ENCODE measurements around the gene NDUFA11. TPM values are rescaled to one million over a fixed set of nuclear protein-coding genes. Genes with fewer than 3 reads are reported as not detected.

NDUFA11 gene
- total RNA-seq, 3 donors from 2014 or later (not counting 1 experiment from before 2014, with no cell fraction given) = 111 to 115 (median 113) TPM

DNA sequence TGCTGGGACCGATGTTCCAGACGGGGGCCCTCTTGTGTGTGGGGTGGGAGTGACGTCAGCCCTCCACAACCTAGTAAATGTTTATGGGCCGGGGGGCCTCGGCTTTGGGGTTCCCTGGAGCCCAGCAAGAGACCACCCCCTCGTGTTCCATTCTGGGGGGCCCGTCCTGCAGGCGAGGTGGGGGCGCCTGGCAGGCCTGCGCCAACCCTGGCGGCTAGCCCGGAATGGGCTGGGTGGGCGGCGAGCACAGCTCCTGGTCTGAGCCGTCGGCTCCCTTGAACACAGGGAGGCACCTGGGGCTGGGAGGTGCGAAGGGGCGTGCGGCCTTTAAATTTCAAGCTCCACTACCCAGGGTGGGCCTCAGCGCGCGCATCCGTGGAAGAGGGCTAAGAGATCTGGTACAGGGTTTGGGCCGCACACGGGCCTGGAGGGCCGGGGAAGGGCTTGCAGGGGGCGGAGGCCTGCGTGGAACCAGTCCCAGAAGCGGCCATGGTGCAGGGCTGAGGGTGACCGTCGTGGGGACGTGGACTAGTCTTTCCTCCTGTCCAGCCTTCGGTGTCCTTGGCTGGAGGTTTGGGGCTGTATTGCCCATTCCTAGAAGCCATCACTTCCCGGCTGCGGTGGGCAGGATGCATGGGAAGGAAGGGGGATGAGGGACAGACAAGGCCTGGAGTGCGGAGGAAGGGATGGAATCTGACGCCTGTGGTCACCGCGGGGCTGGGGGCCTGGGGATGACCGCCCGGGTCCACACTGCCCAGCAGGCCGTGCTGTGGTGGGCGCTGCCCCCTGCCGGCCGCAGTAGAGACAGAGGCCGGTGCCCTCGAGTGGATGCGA is 11.4 kb downstream of the NDUFA11 start:
- Histone ChIP-seq H3K4me3 (ENCODE audit: low read length) (no peak overlapping the region), H3K4me1 (ENCODE audit: control insufficient read depth, insufficient read depth, low read length) (no peaks in the 10 kb centered on the region), H3K36me3 (ENCODE audit: control insufficient read depth, insufficient read depth, low read length) (peaks cover 24% of the 10 kb centered on the region), H3K9me3 (ENCODE audit: control insufficient read depth, insufficient read depth, low read length) (no peaks in the 10 kb centered on the region), H3K27ac (ENCODE audit: low read length) (no peak overlapping the region), H3K27me3 (ENCODE audit: control insufficient read depth, insufficient read depth, low read length) (no peaks in the 10 kb centered on the region)
- no peaks in the 10 kb centered on the region for H3K36me3 Mint-ChIP-seq
- ATAC-seq (peak; percentile 23 to 76 (median 67)), DNase-seq (peak in 1 of 2 donors; percentile 39)
- peak overlapping the region in 1 of 2 donors; percentile 58 for H3K27ac Mint-ChIP-seq
- intact Hi-C loops (cut with micrococcal nuclease) = loop anchor here (2.0 kb wide), 1 partner anchor 87 kb away; the partner anchor contains the start of gene NRTN
- 18% methylated on average over 47 of the region's 48 CpGs for WGBS (ENCODE audit: insufficient coverage)
- peaks cover 0 to 7% of the 10 kb centered on the region in 2 donors for H3K4me1 Mint-ChIP-seq
- H3K27me3 Mint-ChIP-seq (ENCODE audit: low read depth in 2 of 2) = peaks cover 0 to 3% of the 10 kb centered on the region in 2 donors
- H3K4me3 Mint-ChIP-seq = no peak overlapping the region
- TF ChIP-seq, protein P1, sequence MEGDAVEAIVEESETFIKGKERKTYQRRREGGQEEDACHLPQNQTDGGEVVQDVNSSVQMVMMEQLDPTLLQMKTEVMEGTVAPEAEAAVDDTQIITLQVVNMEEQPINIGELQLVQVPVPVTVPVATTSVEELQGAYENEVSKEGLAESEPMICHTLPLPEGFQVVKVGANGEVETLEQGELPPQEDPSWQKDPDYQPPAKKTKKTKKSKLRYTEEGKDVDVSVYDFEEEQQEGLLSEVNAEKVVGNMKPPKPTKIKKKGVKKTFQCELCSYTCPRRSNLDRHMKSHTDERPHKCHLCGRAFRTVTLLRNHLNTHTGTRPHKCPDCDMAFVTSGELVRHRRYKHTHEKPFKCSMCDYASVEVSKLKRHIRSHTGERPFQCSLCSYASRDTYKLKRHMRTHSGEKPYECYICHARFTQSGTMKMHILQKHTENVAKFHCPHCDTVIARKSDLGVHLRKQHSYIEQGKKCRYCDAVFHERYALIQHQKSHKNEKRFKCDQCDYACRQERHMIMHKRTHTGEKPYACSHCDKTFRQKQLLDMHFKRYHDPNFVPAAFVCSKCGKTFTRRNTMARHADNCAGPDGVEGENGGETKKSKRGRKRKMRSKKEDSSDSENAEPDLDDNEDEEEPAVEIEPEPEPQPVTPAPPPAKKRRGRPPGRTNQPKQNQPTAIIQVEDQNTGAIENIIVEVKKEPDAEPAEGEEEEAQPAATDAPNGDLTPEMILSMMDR (IDR thresholded peaks at IDR 0.05) = peak; percentile 52
- no peaks in the 10 kb centered on the region for H3K9me3 Mint-ChIP-seq

DNA sequence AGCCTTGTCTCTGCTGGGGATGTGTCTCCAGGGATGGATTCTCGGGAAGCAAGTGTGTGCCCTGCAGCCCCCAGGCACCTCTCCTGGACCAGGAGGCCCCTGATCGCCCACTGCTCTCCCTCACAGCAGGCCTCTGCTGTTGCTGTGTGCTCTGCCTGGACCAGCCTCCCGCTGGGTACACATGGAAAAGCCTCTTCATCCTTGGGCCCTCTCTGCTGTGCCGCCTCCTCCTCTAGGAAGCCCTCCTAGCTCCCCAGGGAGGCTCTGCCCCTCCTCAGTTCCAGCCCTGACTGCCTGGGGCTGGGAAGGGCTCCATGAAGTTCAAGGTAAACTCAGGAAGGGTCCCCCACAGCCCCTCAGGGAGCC is 12.0 kb downstream of the NDUFA11 start:
- H3K4me3 Mint-ChIP-seq = no peak overlapping the region
- DNase-seq (no peak), ATAC-seq (no peak)
- TF ChIP-seq, protein P1 (IDR thresholded peaks at IDR 0.05) = no peak
- no peaks in the 10 kb centered on the region for H3K36me3 Mint-ChIP-seq
- H3K4me3 ChIP-seq (ENCODE audit: low read length) = no peak overlapping the region
- H3K4me1 ChIP-seq (ENCODE audit: control insufficient read depth, insufficient read depth, low read length) = no peaks in the 10 kb centered on the region
- no peaks in the 10 kb centered on the region for H3K9me3 ChIP-seq (ENCODE audit: control insufficient read depth, insufficient read depth, low read length)
- peaks cover 18% of the 10 kb centered on the region for H3K36me3 ChIP-seq (ENCODE audit: control insufficient read depth, insufficient read depth, low read length)
- intact Hi-C loops (cut with micrococcal nuclease) = no loop called here
- WGBS (ENCODE audit: insufficient coverage) = 67% methylated on average over 4 of the region's 4 CpGs
- H3K9me3 Mint-ChIP-seq = no peaks in the 10 kb centered on the region
- no peaks in the 10 kb centered on the region for H3K27me3 ChIP-seq (ENCODE audit: control insufficient read depth, insufficient read depth, low read length)
- H3K27me3 Mint-ChIP-seq (ENCODE audit: low read depth in 2 of 2) = peaks cover 0 to 3% of the 10 kb centered on the region in 2 donors
- H3K27ac Mint-ChIP-seq = no peak overlapping the region
- peaks cover 0 to 7% of the 10 kb centered on the region in 2 donors for H3K4me1 Mint-ChIP-seq
- H3K27ac ChIP-seq (ENCODE audit: low read length) = no peak overlapping the region

DNA sequence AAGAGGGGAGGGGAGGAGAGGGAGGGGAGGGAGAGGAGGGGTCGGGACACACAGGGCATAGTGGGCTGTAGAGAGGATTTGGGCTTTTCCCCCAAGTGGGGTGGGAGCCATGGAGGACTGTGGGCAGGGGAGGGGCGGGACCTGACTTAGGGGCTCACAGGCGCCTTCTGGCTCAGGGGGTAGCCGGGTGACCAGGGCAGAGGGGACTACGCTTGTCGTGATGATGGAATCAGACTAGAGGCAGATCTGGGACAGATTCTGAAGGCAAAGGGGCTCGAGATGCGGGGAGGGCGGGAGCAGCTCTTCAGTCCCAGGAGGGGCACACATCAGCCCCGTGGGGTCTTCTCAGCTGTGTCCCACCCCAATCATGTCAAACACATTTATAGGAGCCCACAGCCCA is 13.5 kb downstream of the NDUFA11 start:
- no peak overlapping the region for H3K27ac ChIP-seq (ENCODE audit: low read length)
- Mint-ChIP-seq H3K4me3 (no peak overlapping the region), H3K27me3 (ENCODE audit: low read depth in 2 of 2) (peaks cover 0 to 6% of the 10 kb centered on the region in 2 donors), H3K4me1 (peaks cover 0 to 7% of the 10 kb centered on the region in 2 donors), H3K9me3 (no peaks in the 10 kb centered on the region), H3K27ac (no peak overlapping the region), H3K36me3 (no peaks in the 10 kb centered on the region)
- no peak overlapping the region for H3K4me3 ChIP-seq (ENCODE audit: low read length)
- H3K27me3 ChIP-seq (ENCODE audit: control insufficient read depth, insufficient read depth, low read length) = no peaks in the 10 kb centered on the region
- H3K36me3 ChIP-seq (ENCODE audit: control insufficient read depth, insufficient read depth, low read length) = peaks cover 4% of the 10 kb centered on the region
- WGBS (ENCODE audit: insufficient coverage) = 63% methylated on average over 10 of the region's 10 CpGs
- intact Hi-C loops (cut with micrococcal nuclease) = no loop called here
- no peaks in the 10 kb centered on the region for H3K4me1 ChIP-seq (ENCODE audit: control insufficient read depth, insufficient read depth, low read length)
- DNase-seq (no peak), ATAC-seq (no peak)
- H3K9me3 ChIP-seq (ENCODE audit: control insufficient read depth, insufficient read depth, low read length) = no peaks in the 10 kb centered on the region
- TF ChIP-seq, protein P1 (IDR thresholded peaks at IDR 0.05) = no peak
